GM18907 (cell line): Measurements from ENCODE around the gene HNRNPU.

ENCODE experiments used
- ATAC-seq: cut with Tn5 transposase; IDR thresholded peaks from one replicate; pipeline ENCODE4 v1.9.1; 2021; ENCODE audit warnings: mild to moderate bottlenecking, moderate library complexity; ENCODE audit not compliant: unreplicated experiment

Gene HNRNPU

GRCh38 chr1:244864253-244865027, at the start of gene HNRNPU:
Gene HNRNPU, minus strand, starts transcription at chr1:244864543. Its CDS starts 236 bp downstream, at chr1:244864307.
- peak; percentile 72 for ATAC-seq

- ATAC-seq, result no peak
Measured at GRCh38 chr1:244913806-244914205, 49.5 kb upstream of the HNRNPU start.

- ATAC-seq, result no peak
Measured at GRCh38 chr1:244904119-244904518, 39.8 kb upstream of the HNRNPU start.

GRCh38 chr1:244901400-244902015, 37.2 kb upstream of the HNRNPU start:
- no peak for ATAC-seq

- no peak for ATAC-seq
Measured at GRCh38 chr1:244897476-244898254, 33.3 kb upstream of the HNRNPU start.

GRCh38 chr1:244896550-244896949, 32.2 kb upstream of the HNRNPU start:
- ATAC-seq, result no peak

GRCh38 chr1:244893836-244894235, 29.5 kb upstream of the HNRNPU start:
- no peak for ATAC-seq

GRCh38 chr1:244887281-244887680, 22.9 kb upstream of the HNRNPU start:
- ATAC-seq, result no peak

GRCh38 chr1:244881552-244882280, 17.4 kb upstream of the HNRNPU start:
- no peak for ATAC-seq

- no peak for ATAC-seq
Measured at GRCh38 chr1:244878681-244879080, 14.3 kb upstream of the HNRNPU start.

- ATAC-seq, result no peak
Measured at GRCh38 chr1:244876228-244876910, 12.0 kb upstream of the HNRNPU start.

- ATAC-seq, result no peak
Measured at GRCh38 chr1:244874974-244875579, 10.7 kb upstream of the HNRNPU start.

GRCh38 chr1:244869950-244870349, 5.6 kb upstream of the HNRNPU start:
- ATAC-seq, result no peak

GRCh38 chr1:244869364-244869827, 5.1 kb upstream of the HNRNPU start:
- no peak for ATAC-seq

- no peak for ATAC-seq
Measured at GRCh38 chr1:244868484-244869363, 4.4 kb upstream of the HNRNPU start.

- ATAC-seq, result no peak
Measured at GRCh38 chr1:244866355-244866754, 2.0 kb upstream of the HNRNPU start.

- no peak for ATAC-seq
Measured at GRCh38 chr1:244865820-244866219, 1.5 kb upstream of the HNRNPU start.

GRCh38 chr1:244865028-244865371, 657 bp upstream of the HNRNPU start:
- no peak for ATAC-seq
